Measurements from ENCODE around the gene WNK2. TPM values are rescaled to one million over a fixed set of nuclear protein-coding genes. Genes with fewer than 3 reads are reported as not detected.

The WNK2 gene
- total and polyA plus RNA-seq, 12 donors: 1.1 to 17.6 (median 8.4) TPM

GRCh38 chr9:93206576-93207155 lies 22.7 kb downstream of the WNK2 start:
- H3K4me3 ChIP-seq: no peak overlapping the region
- H3K4me1 ChIP-seq (replicated peaks in 1 of 2): peaks cover 0 to 12% of the 10 kb centered on the region in 2 donors
- no peak overlapping the region for H3K27ac ChIP-seq
- no peaks in the 10 kb centered on the region for H3K27me3 ChIP-seq
- TF ChIP-seq CTCF (IDR thresholded peaks at IDR 0.05) (no peak), POLR2A (IDR thresholded peaks at IDR 0.05) (no peak)
- H3K36me3 ChIP-seq (replicated peaks in 1 of 2): no peaks in the 10 kb centered on the region
- intact Hi-C loops (cut with DNase I): no loop called here
- no peaks in the 10 kb centered on the region for H3K9me3 ChIP-seq (replicated peaks in 1 of 3)
- WGBS, 4 donors: 63 to 90% (median 72%) methylated on average over 2 to 7 of the region's 7 CpGs; no CpG with 5 or more reads in 1 of the 4 donors
- no peak for DNase-seq

GRCh38 chr9:93207326-93207814 lies 23.4 kb downstream of the WNK2 start:
- TF ChIP-seq POLR2A (IDR thresholded peaks at IDR 0.05) (no peak), CTCF (IDR thresholded peaks at IDR 0.05) (no peak)
- 73 to 77% (median 74%) methylated on average over 9 of the region's 9 CpGs for WGBS, 4 donors
- H3K4me1 ChIP-seq (replicated peaks in 1 of 2): peaks cover 0 to 12% of the 10 kb centered on the region in 2 donors
- H3K27me3 ChIP-seq: no peaks in the 10 kb centered on the region
- intact Hi-C loops (cut with DNase I): no loop called here
- H3K27ac ChIP-seq: peak overlapping the region in 1 of 5 donors; percentile 21
- H3K9me3 ChIP-seq (replicated peaks in 1 of 3): no peaks in the 10 kb centered on the region
- no peak overlapping the region for H3K4me3 ChIP-seq
- no peaks in the 10 kb centered on the region for H3K36me3 ChIP-seq (replicated peaks in 1 of 2)
- DNase-seq: peak in 1 of 7 donors; percentile 34

GRCh38 chr9:93207860-93208734 lies 24.2 kb downstream of the WNK2 start:
- Histone ChIP-seq H3K27ac (peak overlapping the region in 1 of 5 donors; percentile 21), H3K27me3 (no peaks in the 10 kb centered on the region), H3K4me3 (no peak overlapping the region), H3K36me3 (replicated peaks in 1 of 2) (no peaks in the 10 kb centered on the region), H3K4me1 (replicated peaks in 1 of 2) (peaks cover 0 to 12% of the 10 kb centered on the region in 2 donors), H3K9me3 (replicated peaks in 1 of 3) (no peaks in the 10 kb centered on the region)
- DNase-seq: no peak
- intact Hi-C loops (cut with DNase I): no loop called here
- WGBS, 4 donors: 71 to 79% (median 77%) methylated on average over 25 of the region's 25 CpGs
- no peak for TF ChIP-seq POLR2A (IDR thresholded peaks at IDR 0.05)
- no peak for TF ChIP-seq CTCF (IDR thresholded peaks at IDR 0.05)

GRCh38 chr9:93209097-93209496 lies 25.2 kb downstream of the WNK2 start:
- no peak overlapping the region for H3K4me3 ChIP-seq
- intact Hi-C loops (cut with DNase I): no loop called here
- H3K9me3 ChIP-seq (replicated peaks in 1 of 3): no peaks in the 10 kb centered on the region
- H3K27ac ChIP-seq: no peak overlapping the region
- no peak for DNase-seq
- no peaks in the 10 kb centered on the region for H3K36me3 ChIP-seq (replicated peaks in 1 of 2)
- 95 to 100% (median 99%) methylated on average over 1 to 9 of the region's 9 CpGs for WGBS, 4 donors
- TF ChIP-seq POLR2A (IDR thresholded peaks at IDR 0.05): no peak
- TF ChIP-seq CTCF (IDR thresholded peaks at IDR 0.05): no peak
- no peaks in the 10 kb centered on the region for H3K27me3 ChIP-seq
- H3K4me1 ChIP-seq (replicated peaks in 1 of 2): peaks cover 0 to 12% of the 10 kb centered on the region in 2 donors

Data from adrenal gland (tissue), 12 donors.